ENCODE results near the gene SH2D6. TPM values are rescaled to one million over a fixed set of nuclear protein-coding genes. Genes with fewer than 3 reads are reported as not detected.

SH2D6 gene
- total RNA-seq, 2 experiments from 2014 or later: 0.43 to 1.5 TPM

- peaks cover 39% of the 10 kb centered on the region for H3K36me3 Mint-ChIP-seq (ENCODE audit: low read depth)
- H3K9me3 Mint-ChIP-seq: no peaks in the 10 kb centered on the region
- H3K4me3 Mint-ChIP-seq: no peak overlapping the region
- no peaks in the 10 kb centered on the region for H3K27me3 Mint-ChIP-seq
- peak overlapping the region; percentile 15 for H3K27ac Mint-ChIP-seq
- ChIA-PET CTCF (interaction anchor here (0.9 to 2.3 kb wide), 5 partner anchors 16 to 167 kb away, joined by 3 to 18 read pairs (median 5); no protein-coding TSS in a partner anchor), POLR2A (interaction anchor here (0.8 to 1.6 kb wide), 5 partner anchors 62 to 162 kb away, joined by 3 to 8 read pairs (median 3); partner anchors contain the start of gene MAT2A)
- DNase-seq: no peak
- H3K4me1 Mint-ChIP-seq: peaks cover 10% of the 10 kb centered on the region
These were observed 29.5 kb upstream of the SH2D6 start for GRCh38 chr2:85388878-85389538.

GRCh38 chr2:85390941-85391669 is 27.4 kb upstream of the SH2D6 start:
- H3K27ac Mint-ChIP-seq: no peak overlapping the region
- peak; percentile 77 for DNase-seq
- H3K4me1 Mint-ChIP-seq: peaks cover 10% of the 10 kb centered on the region
- H3K36me3 Mint-ChIP-seq (ENCODE audit: low read depth): peaks cover 37% of the 10 kb centered on the region
- no peak overlapping the region for H3K4me3 Mint-ChIP-seq
- H3K9me3 Mint-ChIP-seq: no peaks in the 10 kb centered on the region
- ChIA-PET CTCF (interaction anchor here (1.0 to 3.9 kb wide), 6 partner anchors 9 to 168 kb away, joined by 3 to 43 read pairs (median 3); no protein-coding TSS in a partner anchor), POLR2A (interaction anchor here (0.7 to 3.5 kb wide), 5 partner anchors 9 to 157 kb away, joined by 3 to 22 read pairs (median 3); partner anchors contain the start of genes ELMOD3 and MAT2A)
- H3K27me3 Mint-ChIP-seq: no peaks in the 10 kb centered on the region

GRCh38 chr2:85393836-85394235 is 24.7 kb upstream of the SH2D6 start:
- Mint-ChIP-seq H3K4me3 (no peak overlapping the region), H3K4me1 (peaks cover 23% of the 10 kb centered on the region), H3K9me3 (no peaks in the 10 kb centered on the region), H3K27me3 (no peaks in the 10 kb centered on the region), H3K36me3 (ENCODE audit: low read depth) (peaks cover 48% of the 10 kb centered on the region), H3K27ac (no peak overlapping the region)
- ChIA-PET CTCF (interaction anchor here (0.6 to 3.9 kb wide), 3 partner anchors 12 to 158 kb away, joined by 3 to 43 read pairs (median 4); no protein-coding TSS in a partner anchor), POLR2A (interaction anchor here (3.5 kb wide), 1 partner anchor 145 kb away, joined by 22 read pairs; the partner anchor contains the start of gene MAT2A)
- DNase-seq: no peak

GRCh38 chr2:85394261-85394681 is 24.2 kb upstream of the SH2D6 start:
- Mint-ChIP-seq H3K9me3 (no peaks in the 10 kb centered on the region), H3K36me3 (ENCODE audit: low read depth) (peaks cover 48% of the 10 kb centered on the region), H3K27ac (no peak overlapping the region), H3K4me3 (no peak overlapping the region), H3K4me1 (peaks cover 23% of the 10 kb centered on the region), H3K27me3 (no peaks in the 10 kb centered on the region)
- ChIA-PET CTCF (interaction anchor here (1.2 to 3.9 kb wide), 2 partner anchors 11 to 157 kb away, joined by 4 to 43 read pairs; no protein-coding TSS in a partner anchor), POLR2A (no interaction called here)
- DNase-seq: no peak

- H3K27ac Mint-ChIP-seq: no peak overlapping the region
- peaks cover 50% of the 10 kb centered on the region for H3K36me3 Mint-ChIP-seq (ENCODE audit: low read depth)
- no peaks in the 10 kb centered on the region for H3K27me3 Mint-ChIP-seq
- DNase-seq: no peak
- H3K4me3 Mint-ChIP-seq: no peak overlapping the region
- H3K9me3 Mint-ChIP-seq: no peaks in the 10 kb centered on the region
- POLR2A ChIA-PET: no interaction called here
- H3K4me1 Mint-ChIP-seq: peaks cover 23% of the 10 kb centered on the region
- CTCF ChIA-PET: no interaction called here
These were observed 23.5 kb upstream of the SH2D6 start for GRCh38 chr2:85394976-85395375.

GRCh38 chr2:85395912-85396475 is 22.5 kb upstream of the SH2D6 start:
- ChIA-PET POLR2A (no interaction called here), CTCF (no interaction called here)
- no peak for DNase-seq
- Mint-ChIP-seq H3K4me1 (peaks cover 23% of the 10 kb centered on the region), H3K9me3 (no peaks in the 10 kb centered on the region), H3K27ac (no peak overlapping the region), H3K27me3 (no peaks in the 10 kb centered on the region), H3K36me3 (ENCODE audit: low read depth) (peaks cover 54% of the 10 kb centered on the region), H3K4me3 (no peak overlapping the region)

- no peak overlapping the region for H3K4me3 Mint-ChIP-seq
- peak overlapping the region; percentile 24 for H3K27ac Mint-ChIP-seq
- POLR2A ChIA-PET: no interaction called here
- CTCF ChIA-PET: no interaction called here
- no peak for DNase-seq
- H3K4me1 Mint-ChIP-seq: peaks cover 23% of the 10 kb centered on the region
- H3K9me3 Mint-ChIP-seq: no peaks in the 10 kb centered on the region
- no peaks in the 10 kb centered on the region for H3K27me3 Mint-ChIP-seq
- peaks cover 56% of the 10 kb centered on the region for H3K36me3 Mint-ChIP-seq (ENCODE audit: low read depth)
These were observed 21.7 kb upstream of the SH2D6 start for GRCh38 chr2:85396531-85397470.

- no peak for DNase-seq
- no peaks in the 10 kb centered on the region for H3K9me3 Mint-ChIP-seq
- ChIA-PET POLR2A (interaction anchor here (1.3 kb wide), 1 partner anchor 141 kb away, joined by 4 read pairs; the partner anchor contains the start of gene MAT2A), CTCF (no interaction called here)
- H3K36me3 Mint-ChIP-seq (ENCODE audit: low read depth): peaks cover 63% of the 10 kb centered on the region
- H3K4me3 Mint-ChIP-seq: no peak overlapping the region
- H3K4me1 Mint-ChIP-seq: peaks cover 17% of the 10 kb centered on the region
- H3K27ac Mint-ChIP-seq: no peak overlapping the region
- no peaks in the 10 kb centered on the region for H3K27me3 Mint-ChIP-seq
These were observed 20.6 kb upstream of the SH2D6 start for GRCh38 chr2:85397925-85398331.

- Mint-ChIP-seq H3K27ac (no peak overlapping the region), H3K27me3 (no peaks in the 10 kb centered on the region), H3K9me3 (peaks cover 2% of the 10 kb centered on the region), H3K36me3 (ENCODE audit: low read depth) (peaks cover 66% of the 10 kb centered on the region), H3K4me1 (peaks cover 12% of the 10 kb centered on the region), H3K4me3 (no peak overlapping the region)
- ChIA-PET CTCF (interaction anchor here (0.5 kb wide), 1 partner anchor 110 kb away, joined by 3 read pairs; no protein-coding TSS in a partner anchor), POLR2A (interaction anchor here (1.0 to 1.3 kb wide), 2 partner anchors 140 to 196 kb away, joined by 3 to 4 read pairs; partner anchors contain the start of genes MAT2A and RNF181)
- no peak for DNase-seq
These were observed 19.9 kb upstream of the SH2D6 start for GRCh38 chr2:85398426-85399182.

GRCh38 chr2:85399183-85399455 is 19.4 kb upstream of the SH2D6 start:
- peaks cover 67% of the 10 kb centered on the region for H3K36me3 Mint-ChIP-seq (ENCODE audit: low read depth)
- ChIA-PET CTCF (interaction anchor here (0.5 kb wide), 1 partner anchor 110 kb away, joined by 3 read pairs; no protein-coding TSS in a partner anchor), POLR2A (interaction anchor here (1.0 to 1.3 kb wide), 2 partner anchors 139 to 196 kb away, joined by 3 to 4 read pairs; partner anchors contain the start of genes MAT2A and RNF181)

GRCh38 chr2:85400023-85400422 is 18.5 kb upstream of the SH2D6 start:
- H3K9me3 Mint-ChIP-seq: peaks cover 6% of the 10 kb centered on the region
- DNase-seq: no peak
- H3K4me1 Mint-ChIP-seq: peaks cover 15% of the 10 kb centered on the region
- ChIA-PET POLR2A (no interaction called here), CTCF (interaction anchor here (0.6 to 1.2 kb wide), 3 partner anchors 8 to 207 kb away, joined by 3 to 4 read pairs (median 3); no protein-coding TSS in a partner anchor)
- no peak overlapping the region for H3K4me3 Mint-ChIP-seq
- no peaks in the 10 kb centered on the region for H3K27me3 Mint-ChIP-seq
- H3K36me3 Mint-ChIP-seq (ENCODE audit: low read depth): peaks cover 65% of the 10 kb centered on the region
- H3K27ac Mint-ChIP-seq: no peak overlapping the region

More at GRCh38 chr2:85399183-85399455, 19.4 kb upstream of the SH2D6 start:
- Mint-ChIP-seq H3K27me3 (no peaks in the 10 kb centered on the region), H3K27ac (no peak overlapping the region), H3K4me3 (no peak overlapping the region), H3K4me1 (peaks cover 12% of the 10 kb centered on the region), H3K9me3 (peaks cover 5% of the 10 kb centered on the region)
- no peak for DNase-seq

Measured in activated CD4-positive, alpha-beta memory T cell treated with anti-CD3 and anti-CD28 coated beads, Interleukin-2, amount 10 ng/mL, durations not matched to agents 7 days and 5 days (primary cell).